Neural progenitor cell (in vitro differentiated cells): ENCODE data around the gene SIRT6.

ENCODE experiments used
- CTCF ChIP-seq: fragments of 200-600 bp; sonication (generic); IDR thresholded peaks from 2 replicates; pipeline ENCODE4 v1.5.1; 2017; ENCODE audit warnings: antibody characterized with exemption, mild to moderate bottlenecking
- EZH2phosphoT487 ChIP-seq: fragments of 200-600 bp; sonication (generic); IDR thresholded peaks from 2 replicates; pipeline ENCODE4 v1.6.1; 2017; ENCODE audit warnings: antibody characterized with exemption

- no peak for TF ChIP-seq CTCF
- no peak for TF ChIP-seq EZH2phosphoT487
Measured at GRCh38 chr19:4164262-4164661, 18.1 kb downstream of the SIRT6 start.
